ENCODE measurements around the gene SYNE3.

GRCh38 chr14:95511687-95512086 lies 4.8 kb downstream of the SYNE3 start:
- TF ChIP-seq, protein P1, sequence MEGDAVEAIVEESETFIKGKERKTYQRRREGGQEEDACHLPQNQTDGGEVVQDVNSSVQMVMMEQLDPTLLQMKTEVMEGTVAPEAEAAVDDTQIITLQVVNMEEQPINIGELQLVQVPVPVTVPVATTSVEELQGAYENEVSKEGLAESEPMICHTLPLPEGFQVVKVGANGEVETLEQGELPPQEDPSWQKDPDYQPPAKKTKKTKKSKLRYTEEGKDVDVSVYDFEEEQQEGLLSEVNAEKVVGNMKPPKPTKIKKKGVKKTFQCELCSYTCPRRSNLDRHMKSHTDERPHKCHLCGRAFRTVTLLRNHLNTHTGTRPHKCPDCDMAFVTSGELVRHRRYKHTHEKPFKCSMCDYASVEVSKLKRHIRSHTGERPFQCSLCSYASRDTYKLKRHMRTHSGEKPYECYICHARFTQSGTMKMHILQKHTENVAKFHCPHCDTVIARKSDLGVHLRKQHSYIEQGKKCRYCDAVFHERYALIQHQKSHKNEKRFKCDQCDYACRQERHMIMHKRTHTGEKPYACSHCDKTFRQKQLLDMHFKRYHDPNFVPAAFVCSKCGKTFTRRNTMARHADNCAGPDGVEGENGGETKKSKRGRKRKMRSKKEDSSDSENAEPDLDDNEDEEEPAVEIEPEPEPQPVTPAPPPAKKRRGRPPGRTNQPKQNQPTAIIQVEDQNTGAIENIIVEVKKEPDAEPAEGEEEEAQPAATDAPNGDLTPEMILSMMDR (IDR thresholded peaks at IDR 0.05) = no peak
- no peak for TF ChIP-seq POLR2A (IDR thresholded peaks at IDR 0.05)
- TF ChIP-seq POLR2AphosphoS5 (IDR thresholded peaks at IDR 0.05) = no peak

Data from prostate gland (tissue), 2 donors.